Stimulated activated CD4-positive, alpha-beta T cell treated with anti-CD3 and anti-CD28 coated beads, Interleukin-12 subunit alpha, Interleukin-12 subunit beta, amount 100 ng/mL, for 24 hours (primary cell): ENCODE measurements around the gene ARL5B.
A peak's percentile ranks its signal among the peaks of the same experiment; 100 is the strongest.
"Not testable (repeated sequence)": the region's sequence is repeated elsewhere in the genome, so short reads cannot be mapped to it uniquely, and the experiment has no call there.

Experiments used
- DNase-seq, 2 experiments: peaks; one replicate each; pipeline ENCODE4 v3.0.0-alpha.2; 2020; ENCODE audit warnings: low read depth in 2 of 2

ARL5B gene

GRCh38 chr10:18659125-18659818, at the start of gene ARL5B:
TSS of gene ARL5B (plus strand) at chr10:18659431. CDS start at chr10:18659638, 207 bp downstream.
- DNase-seq: peak; percentile 95 to 96

DNA sequence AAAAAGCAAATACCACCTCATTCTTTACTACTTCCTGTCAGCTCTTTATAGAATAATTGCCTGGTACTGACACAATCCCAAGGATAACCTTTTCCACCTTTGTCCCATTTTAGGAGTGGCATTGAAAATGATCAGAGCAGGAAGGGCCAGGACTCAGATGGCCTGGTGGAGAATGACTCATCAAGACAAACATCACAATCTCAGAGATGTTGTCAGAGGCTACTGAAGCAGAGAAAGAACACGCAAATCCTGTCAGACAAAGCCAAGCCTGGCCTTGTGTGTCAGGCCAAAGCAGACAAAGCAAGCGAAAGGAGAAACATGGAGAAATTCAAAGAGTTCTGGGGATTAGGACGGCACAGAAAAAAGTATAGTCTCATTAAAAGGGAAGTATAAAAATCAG, 48.7 kb upstream of the ARL5B start:
- no peak for DNase-seq

DNA sequence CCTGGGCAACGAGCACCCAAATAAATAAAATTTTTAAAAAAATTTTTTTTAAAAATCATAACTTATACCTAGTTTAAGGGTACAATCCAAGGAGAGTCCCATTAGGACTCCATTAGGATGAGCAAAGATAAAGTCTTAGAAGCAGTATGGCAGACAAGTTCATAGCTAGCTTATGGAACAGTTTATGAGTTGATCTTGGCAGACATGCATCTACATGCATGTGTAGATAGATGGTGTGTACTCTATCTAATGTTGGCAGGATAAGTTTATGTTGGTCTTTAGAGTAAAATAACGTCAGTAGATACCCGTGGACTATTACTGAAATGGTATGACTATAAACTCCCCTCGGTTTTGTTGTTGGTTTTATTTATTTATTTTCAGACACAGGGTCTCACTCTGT, 48.1 kb upstream of the ARL5B start:
- DNase-seq: no peak

GRCh38 chr10:18615618-18616017, 43.6 kb upstream of the ARL5B start:
- no peak for DNase-seq

- DNase-seq: no peak
Measured at GRCh38 chr10:18616337-18616736, 42.9 kb upstream of the ARL5B start.

- DNase-seq: no peak
Measured at GRCh38 chr10:18619016-18619415, 40.2 kb upstream of the ARL5B start.

DNA sequence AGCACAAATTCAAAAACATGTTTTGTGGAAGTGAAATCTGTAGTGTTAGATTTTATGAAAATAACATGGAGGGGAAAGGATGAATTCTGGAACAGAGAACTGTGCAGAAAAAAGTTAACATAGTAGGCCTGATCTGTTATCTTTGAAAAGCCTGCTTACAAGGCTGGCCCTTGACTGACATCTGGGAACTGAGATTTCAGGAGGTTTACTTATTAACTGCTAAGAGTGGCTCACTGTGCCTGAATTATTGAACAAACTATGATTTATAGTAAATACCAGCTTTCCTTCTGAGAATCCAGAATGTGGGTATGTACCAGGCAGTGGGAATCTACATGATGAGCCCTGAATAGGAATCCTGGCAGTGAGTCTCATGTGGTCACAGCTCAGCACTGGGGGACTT, 38.4 kb upstream of the ARL5B start:
- no peak for DNase-seq

DNA sequence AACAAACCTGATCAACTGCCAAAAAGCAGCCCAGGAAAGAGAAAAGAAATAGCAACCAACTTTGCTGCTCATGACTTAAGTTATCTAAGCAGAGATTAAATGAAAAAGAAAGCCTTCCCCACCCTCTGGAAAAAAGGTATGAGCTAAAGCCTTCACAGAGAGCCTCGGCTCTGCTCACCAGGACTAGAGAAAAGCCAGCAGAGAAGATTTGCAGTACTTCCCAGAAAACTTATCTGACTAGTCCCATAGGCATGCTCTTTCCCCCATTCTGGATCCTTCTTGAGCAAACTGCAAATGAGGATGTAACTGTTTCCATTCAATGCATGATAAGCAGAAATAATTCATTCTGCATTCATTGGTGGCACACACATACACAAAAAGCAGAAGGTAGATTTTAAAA, 35.6 kb upstream of the ARL5B start:
- not testable (repeated sequence) for DNase-seq

DNA sequence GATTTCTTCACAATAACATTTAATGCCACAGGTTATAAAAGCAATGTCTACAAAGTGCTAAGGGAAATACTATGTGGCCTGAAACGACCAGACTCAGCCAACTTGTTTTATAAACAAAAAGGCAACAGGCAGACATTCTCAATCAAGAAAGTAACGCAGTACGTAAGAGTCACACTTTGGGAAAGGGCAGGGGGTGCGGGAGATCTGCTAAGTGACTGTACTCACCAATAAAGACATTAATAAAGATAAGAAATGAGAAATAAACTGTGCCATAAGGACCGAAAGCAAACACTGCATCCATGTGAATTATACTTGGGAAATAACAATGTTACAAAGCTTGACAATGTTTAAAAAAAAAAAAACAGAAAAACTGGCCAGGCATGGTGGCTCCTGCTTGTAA, 33.3 kb upstream of the ARL5B start:
- no peak for DNase-seq

GRCh38 chr10:18627452-18628018, 31.7 kb upstream of the ARL5B start:
- peak; percentile 23 to 29 for DNase-seq

- not testable (repeated sequence) for DNase-seq
Measured at GRCh38 chr10:18632500-18632899, 26.7 kb upstream of the ARL5B start.

- no peak for DNase-seq
Measured at GRCh38 chr10:18635995-18636394, 23.2 kb upstream of the ARL5B start.

DNA sequence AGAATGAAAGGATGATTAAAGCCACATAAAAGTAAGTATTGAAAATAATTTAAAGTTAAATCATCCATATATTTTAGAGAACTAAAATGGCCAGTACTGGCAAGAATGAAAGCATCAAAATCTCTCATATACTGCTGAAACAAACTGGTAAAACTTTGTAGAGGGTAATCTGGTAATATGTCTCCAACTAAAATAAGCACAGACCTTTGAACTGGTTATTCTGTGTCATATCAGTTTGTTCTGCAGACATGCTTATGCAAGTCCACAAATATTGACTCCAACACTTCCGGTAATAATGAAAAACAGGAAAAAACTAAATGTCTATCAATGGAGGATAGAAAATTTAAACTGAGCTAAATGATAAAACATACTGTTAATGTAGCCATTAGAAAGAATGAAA, 21.8 kb upstream of the ARL5B start:
- DNase-seq: not testable (repeated sequence)

GRCh38 chr10:18639719-18640118, 19.5 kb upstream of the ARL5B start:
- not testable (repeated sequence) for DNase-seq

- DNase-seq: no peak
Measured at GRCh38 chr10:18647151-18647550, 12.1 kb upstream of the ARL5B start.

DNA sequence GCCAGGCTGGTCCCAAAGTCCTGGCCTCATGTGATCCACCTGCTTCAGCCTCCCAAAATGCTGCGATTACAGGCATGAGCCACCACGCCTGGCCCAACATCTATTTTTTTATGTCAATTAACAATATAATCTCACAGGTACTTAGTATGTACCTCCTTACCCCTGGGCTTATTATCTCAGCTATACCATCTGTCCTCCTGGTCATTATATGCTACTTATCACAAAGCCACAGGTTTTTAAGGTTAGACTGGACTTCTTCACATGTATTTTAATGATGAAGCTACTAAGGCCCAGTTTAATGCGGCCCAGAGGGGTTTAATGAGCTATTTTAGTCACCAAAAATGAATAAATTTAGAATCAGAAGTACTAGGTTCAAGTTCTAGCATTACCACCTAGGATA, 11.3 kb upstream of the ARL5B start:
- no peak for DNase-seq

- no peak for DNase-seq
Measured at GRCh38 chr10:18649364-18649959, 9.8 kb upstream of the ARL5B start.

DNA sequence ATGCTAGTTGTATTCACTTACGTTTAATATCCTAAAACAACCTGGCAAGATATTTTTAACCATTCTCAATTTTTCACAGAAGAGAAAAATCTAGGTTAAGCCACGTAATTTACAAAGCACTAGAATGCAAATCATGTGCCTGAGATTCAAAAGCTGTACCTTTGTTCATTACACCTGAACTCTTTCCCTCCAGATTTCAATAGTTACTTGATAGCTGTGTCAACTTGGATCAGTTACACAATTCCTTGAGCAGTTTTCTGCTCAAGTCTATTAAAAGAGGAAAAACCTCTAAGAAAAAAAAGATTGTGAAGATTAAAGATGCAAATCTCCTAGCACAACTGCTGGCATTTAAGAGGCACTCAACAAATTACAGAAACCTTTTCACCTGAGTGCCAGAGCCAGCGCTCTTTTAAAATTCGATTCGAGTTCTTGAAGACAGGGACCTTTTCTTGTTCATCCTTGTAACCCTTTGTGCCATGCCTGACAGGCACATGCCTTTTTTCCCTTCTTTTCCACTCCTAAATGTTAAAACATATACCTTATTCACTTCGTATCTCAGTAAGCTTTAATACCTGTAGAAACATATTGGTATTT, 8.7 kb upstream of the ARL5B start:
- no peak for DNase-seq

DNA sequence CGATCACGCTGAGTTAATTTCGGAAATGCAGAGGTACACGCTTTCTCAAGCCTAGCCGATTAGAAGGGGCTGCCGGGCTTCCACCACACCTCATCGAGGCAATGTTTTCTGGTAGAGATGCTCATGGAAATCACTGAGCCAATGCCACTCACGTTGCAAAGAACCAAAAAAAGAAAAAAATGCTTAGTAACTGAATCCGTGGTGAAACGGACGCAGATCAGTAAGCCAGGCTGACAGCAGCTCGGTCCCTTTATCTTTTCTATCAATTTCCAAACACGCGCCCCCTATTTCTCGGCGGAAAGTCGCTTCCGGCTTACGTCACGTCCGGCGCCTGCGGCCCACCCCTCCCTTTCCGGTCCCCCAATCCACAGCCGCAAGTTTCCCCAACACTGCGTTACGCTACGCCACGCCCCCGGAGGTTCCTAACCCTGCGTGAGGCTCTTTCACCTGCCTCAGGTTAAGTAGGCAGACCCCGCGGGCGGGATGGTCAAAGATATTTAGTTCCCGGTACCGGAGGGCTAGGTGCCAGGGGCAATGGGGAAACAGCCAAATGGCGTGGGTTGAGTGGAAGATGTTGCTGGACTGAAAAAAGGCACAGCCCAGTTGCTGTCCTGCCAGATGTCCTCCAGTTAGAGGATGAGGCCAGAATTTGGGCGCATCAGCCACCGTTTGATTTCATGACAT, 7.8 kb upstream of the ARL5B start, which contains the start of gene NSUN6:
TSS of gene NSUN6 (minus strand) at position 264 of the 684 bp plus-strand sequence. CDS start 384 bp downstream, outside the sequence.
- DNase-seq: peak; percentile 88 to 89

DNA sequence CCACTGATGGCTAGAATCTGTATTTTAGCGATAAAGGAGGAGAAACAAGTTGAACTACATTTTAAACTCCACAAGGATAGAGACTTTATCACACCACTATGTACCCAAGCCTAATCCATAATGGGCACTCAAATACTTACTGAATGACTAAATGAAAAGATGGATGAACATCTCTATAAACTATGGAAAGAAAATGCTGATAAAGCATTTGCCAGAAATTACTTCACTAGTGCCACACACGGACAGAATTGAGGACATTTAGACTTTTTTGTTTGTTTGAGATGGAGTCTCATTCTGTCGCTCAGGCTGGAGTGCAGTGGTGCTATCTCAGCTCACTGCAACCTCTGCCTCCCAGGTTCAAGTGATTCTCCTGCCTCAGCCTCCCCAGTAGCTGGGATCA, 6.1 kb upstream of the ARL5B start:
- DNase-seq: no peak

- no peak for DNase-seq
Measured at GRCh38 chr10:18656724-18657123, 2.5 kb upstream of the ARL5B start.
